GM21786 (cell line): ENCODE measurements around the gene UROC1.

Experiments
- ATAC-seq: cut with Tn5 transposase; IDR thresholded peaks from one replicate; pipeline ENCODE4 v1.9.1; 2021; ENCODE audit not compliant: unreplicated experiment

UROC1 gene

DNA sequence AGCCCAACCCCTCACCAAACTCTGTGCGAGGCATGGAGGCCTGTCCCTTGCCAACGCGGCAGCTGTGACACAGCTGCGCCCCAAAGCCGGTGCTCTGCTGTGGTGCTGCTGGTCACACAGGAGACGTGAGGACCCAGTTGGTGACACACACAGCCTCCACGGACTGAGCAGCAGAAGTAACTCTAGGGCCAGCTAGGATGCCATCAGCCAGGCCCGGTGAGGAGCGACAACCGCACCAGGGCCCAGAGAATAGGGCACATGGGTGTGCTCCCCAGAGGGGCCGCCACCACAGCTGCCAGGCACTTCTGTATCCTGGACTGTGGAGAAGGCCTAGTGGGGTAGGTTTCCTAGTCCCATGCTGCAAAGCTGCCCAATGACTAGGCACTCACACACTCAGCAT, 52.6 kb downstream of the UROC1 start:
- no peak for ATAC-seq

DNA sequence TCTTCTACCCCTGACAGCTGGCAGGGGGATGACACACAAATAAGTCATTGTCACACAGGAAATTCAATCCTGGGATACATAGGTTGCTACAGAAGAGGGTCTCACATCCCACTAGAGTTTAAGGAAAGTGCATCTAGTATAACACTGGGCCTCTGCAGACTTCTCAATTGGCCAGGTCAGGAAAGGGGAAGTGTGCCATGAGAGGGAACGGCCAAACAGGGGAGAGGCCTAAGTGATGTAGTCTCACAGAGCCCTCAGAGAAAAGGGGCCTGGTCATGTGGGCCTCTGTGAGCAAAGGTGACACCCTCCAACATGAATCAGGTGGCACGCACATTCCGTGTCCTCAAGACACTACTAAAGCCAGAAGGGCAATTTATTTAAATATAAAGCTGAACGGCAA, 53.1 kb downstream of the UROC1 start:
- no peak for ATAC-seq

DNA sequence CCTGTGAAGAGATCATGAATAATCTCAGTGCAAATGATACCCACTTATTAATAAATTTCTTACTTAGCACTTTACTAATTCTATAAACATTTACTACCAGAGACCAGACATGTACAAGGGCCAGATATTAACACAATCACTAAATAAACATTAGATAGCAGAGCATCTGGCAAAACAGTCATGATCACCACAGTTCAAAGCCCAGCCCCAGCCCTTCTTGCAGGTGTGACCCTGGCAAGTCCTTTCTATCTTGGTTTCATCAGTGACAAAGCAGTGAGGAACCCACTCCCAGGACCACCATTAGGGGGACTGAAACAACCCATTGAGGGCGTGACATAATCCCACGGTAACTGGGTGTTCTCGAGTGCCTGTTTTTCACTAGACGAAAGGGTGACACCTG, 53.5 kb downstream of the UROC1 start:
- ATAC-seq, result no peak

DNA sequence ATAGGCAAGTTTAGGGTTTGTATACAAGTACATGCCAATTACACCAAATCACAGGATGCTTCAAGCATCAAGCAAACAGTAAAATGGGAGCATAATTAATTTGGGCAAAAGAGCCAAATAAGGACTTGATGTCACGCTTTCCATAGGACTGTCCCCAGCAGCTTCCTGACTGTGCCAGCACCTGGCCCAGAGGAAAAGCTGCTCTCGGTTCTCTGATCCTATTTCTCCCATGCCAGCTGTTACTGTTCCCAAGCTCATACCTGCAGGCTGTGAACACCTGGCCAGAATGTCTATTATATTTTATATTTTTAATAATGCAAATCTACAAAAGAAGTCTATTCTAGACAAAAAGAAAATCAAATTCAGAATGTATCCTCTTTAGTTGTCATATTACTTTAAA, 54.1 kb downstream of the UROC1 start:
- no peak for ATAC-seq

DNA sequence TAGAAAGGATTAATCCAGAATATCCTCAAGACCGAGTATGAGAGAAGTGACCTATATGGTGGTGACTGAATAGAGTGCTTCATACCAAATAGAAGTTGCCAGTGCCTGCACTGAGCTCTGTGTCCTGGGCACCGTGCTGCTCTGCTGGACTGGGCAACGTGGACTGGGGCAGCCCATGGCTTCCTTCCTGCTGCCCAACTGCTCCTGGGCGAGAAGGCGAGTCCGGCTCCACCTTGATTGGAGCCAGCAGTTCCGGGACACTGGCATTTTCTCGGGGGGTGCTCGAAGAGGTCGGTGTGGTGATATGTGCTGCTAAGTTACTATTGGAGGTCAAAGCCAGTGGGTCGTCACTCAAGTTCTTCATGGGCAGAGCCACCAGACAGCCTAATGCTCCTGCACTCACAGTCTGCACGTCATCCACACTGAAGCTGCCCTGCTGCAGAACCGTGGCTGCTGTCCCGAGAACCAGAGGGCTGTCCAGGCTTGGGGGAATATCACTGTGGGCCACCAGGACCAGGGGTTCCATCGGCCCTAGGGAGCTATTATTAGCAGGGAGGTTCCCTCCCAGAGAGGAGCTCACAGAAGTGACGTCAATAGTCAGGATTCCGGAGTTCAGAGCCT, 56.0 kb downstream of the UROC1 start:
- no peak for ATAC-seq

DNA sequence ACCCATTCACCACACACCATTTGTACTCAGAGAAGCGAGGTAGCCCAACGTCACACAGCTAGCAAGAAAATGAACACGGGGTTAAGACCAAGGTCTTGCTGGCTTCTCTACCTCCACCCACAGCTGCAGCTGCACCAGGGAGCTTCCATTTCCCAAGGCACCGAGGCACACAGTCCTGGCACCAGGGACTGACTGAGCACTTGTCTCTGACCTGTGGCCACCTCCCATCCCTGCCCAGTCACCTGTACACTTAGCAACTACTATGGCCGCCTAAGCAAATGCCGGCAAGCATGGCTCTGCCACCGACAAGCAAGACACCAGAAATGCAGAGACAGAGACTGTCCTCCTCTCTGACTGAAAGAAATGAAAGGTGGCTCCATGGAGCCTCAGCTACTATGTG, 57.2 kb downstream of the UROC1 start:
- no peak for ATAC-seq

DNA sequence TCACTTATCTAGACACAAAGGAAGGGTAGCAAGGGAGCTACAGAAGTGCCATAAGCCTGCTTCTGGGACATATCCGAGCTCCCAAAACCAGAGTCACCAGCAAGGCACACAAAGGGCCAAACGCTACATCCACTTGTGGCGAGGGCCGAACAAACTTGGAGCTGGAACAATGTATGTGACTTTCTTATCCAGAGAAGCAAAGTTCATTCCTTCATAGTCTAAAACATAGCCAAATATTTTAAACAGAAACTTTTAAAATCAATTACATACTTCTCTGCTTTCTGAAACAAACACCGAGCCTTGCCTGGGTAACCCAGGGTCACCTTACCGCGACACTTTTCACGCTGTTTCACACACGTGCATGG, 57.8 kb downstream of the UROC1 start:
- ATAC-seq, result no peak

DNA sequence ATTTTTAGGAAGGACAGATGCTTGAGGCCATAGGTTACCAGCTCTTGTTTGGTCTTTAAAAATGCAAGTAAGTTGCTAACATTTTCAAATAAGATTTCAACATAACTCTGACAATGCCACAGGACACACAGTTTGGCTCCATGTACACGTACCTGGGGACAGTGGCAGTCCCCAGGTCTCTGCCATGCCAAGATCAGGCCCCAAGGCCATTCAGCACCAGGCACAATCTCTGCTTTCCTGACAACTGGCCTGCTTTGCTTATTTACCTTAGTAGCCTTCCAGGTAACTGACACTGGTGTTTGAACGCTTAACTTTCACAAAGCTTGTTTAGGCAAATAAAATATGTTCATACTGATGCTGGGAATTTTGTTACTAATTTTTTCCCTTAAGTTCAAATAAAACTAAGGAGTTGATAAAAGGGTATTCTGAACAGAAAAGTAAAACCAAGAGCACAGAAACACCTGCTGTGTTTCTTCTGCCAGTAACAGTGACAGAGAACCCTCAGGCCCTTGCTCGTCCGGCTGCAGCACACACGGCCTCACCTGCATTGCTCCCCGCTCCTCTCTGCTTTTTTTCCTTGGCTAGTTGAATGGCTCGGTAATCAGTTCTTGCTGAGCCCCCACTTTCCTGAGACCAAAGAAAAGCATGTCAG, 58.3 kb downstream of the UROC1 start:
- no peak for ATAC-seq

DNA sequence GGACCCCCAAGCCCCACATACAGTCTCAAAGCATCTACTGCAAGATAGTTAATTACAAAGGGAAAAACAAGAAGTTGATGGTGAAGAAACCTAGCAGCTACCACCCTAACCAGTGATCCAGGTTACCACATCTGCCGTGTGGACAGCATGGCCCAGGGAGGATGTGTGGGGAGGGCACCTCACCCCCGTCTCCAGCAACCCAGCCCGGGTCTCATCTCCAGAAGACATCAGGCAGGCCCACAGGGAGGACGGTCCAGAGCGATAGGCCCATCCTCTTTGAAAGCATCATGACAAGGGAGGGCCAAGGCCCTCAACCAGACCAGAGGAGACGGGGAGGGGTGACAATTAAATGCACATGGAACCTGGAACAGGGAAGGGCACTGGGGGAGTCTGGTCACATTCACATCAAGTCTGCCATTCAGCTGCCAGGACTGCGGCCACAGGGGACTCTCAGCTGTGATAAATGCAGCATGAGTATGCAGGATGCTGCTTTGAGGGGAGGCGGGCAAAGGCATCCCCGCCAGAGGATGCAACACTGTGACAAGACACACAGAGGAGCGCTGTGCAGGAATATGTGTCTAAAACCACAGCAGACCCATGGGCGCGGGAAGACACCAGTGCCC, 60.7 kb downstream of the UROC1 start:
- ATAC-seq, result no peak

DNA sequence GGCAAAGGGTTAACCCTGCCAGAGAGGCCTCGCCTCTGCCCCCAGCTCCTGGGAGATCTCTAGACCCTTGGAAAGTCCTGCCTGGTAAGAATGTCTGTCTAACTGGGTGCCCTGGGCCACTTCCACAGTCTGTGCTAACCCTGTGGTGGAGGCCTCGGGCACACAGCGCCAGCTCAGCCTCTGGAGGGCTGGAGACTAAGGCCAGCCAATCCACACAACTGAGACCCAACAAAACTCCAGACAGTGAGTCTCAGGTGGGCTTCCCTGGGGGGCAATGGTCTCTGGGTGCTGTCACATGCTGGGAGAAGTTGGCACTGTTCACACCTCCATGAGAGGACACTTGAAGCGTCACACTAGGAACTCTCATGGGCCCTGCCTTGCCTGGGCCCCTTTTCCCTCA, 61.4 kb downstream of the UROC1 start:
- no peak for ATAC-seq

DNA sequence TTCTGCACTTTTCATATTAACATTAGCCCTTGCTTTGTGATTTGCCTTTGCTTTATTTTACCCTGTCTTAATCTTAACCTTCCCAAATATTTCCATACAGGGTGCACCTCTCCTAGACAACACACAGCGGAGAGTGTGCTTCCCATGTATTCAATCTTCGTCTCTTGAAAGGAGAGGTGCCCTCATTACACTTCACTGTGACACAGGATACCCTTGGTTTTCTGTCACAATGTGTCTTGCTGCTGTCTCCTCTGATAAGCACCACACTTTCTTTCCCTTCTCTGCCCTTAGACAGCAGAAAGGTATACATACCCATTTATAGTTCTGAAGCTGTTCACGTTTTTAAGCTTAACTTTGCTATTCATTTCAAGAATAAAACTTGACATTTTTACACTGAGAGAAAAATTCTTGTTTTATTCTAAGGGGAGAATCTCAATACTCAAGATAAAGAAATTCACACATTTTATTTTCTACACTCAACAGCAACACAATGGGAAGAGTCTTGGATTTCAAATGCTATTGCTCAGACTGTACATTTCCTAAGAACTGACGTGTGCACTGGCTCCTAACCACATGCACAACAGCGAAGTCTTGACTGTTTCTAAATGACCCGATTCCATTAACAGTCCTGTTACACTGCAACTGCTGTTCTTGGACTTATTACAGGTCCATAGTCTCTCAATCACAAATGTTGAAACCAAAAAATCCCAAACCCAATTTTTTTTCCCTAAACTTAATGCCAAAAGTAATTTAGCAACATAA, 63.0 kb downstream of the UROC1 start:
- ATAC-seq, result no peak

DNA sequence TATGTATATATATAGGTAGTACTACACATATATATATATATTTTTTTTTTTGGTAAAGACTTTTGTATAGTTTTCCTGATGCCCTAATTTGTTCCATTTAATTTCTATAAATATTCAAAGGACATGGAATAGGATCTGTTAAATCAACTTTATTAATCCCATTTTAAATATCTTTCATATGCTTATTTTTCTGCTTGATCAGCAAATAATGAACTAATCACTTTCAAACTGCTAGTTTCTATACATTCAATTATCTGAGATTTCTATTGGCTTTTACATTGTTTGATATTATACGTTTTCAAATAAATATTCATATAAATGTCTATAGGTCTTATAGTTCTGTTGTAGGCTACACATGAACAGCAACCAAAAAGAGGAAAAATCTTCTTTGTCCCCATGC, 63.5 kb downstream of the UROC1 start:
- ATAC-seq, result no peak

DNA sequence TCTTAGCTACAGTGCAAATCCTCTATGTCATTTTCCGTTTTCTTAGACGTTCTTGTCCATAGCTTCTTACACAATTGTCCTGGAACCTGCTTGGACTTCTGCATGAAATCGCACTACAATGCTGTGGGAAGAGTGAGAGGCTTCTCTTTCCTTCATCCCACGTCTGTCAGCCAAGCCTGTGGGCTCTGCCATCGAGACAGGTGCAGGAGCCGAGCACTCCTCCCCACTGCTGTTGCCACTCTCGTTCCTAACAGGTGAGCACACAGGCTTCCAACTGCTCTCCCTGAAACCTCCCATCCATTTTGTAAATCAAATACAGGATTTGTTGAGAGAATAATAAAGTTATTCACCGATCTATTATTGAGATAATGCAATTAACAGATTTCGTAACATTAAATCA, 65.4 kb downstream of the UROC1 start:
- ATAC-seq, result no peak

DNA sequence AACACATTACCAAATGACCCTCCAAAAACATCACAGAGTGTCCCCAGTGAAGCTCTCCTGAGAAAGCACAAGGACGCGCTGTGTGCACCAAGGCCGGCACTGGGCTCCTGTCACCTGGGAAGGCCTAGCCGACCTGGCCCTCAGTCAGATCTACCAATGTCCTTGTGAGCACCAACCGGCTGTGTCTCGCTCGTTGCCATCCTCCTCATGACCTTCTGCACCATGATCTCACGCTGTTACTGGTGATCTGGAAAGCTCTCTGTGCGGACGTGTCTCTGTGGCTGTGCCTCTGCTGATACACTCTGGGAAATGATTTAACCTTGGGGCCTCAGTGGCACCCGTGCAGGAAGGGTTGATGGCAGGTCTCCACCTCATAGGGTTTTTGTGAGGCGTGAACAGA, 66.1 kb downstream of the UROC1 start:
- no peak for ATAC-seq

DNA sequence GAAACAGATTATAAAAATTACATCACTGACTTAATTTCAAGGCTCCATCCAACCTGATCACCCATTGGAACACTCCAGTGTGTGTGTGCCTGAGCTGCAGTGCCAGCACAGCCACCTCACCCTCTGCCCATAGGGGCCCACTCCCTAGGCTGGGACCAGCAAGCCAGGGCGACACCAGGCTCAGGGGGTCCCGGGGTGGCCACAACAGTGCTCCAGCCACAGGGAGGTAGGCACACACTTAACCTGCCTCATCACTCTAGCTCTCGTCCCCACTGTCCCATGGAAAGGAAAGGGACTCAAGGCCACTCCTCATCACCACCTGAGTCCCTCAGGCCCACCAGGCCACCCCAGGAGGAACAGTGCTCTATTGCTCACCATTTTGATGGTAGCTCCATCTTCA, 66.8 kb downstream of the UROC1 start:
- no peak for ATAC-seq

DNA sequence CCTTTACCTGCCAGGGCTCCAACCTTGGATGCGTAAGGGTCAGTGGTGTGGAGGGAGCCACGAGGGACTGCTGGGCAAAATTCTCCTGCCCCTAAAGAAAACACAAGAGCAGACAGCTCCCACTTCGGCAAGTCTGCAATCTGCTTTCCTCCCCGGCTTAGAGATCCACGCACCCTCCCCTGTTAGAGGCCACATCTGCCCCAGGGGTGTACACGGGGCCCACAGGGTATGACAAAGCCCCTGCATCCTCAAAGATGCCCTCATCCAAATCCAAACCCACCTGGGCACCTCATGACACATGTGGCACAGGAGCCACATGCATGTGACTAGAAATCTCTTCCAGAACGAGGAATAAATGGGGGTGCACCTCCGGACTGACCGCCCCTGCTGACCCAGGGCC, 67.4 kb downstream of the UROC1 start:
- no peak for ATAC-seq

DNA sequence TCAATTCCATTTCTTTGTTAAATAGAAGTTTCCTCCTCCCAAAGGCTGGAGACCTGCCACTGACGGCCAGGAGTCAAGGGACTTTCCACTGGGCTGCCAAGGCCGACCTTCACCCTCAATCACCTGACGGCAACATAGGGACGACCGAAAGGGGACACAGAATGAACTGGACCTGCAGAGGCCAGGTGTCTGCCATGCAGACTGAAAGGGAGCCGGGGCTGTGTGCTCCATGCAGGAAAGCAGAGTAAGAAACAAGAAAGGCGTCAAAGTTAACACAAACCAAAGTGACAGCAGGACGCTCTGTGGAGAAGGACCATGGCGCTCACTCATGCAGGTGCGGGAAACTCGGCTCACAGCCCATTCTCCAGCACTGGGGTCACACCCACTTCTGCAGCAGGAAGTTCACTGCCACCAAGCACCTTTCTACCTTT, 67.9 kb downstream of the UROC1 start:
- ATAC-seq, result no peak

DNA sequence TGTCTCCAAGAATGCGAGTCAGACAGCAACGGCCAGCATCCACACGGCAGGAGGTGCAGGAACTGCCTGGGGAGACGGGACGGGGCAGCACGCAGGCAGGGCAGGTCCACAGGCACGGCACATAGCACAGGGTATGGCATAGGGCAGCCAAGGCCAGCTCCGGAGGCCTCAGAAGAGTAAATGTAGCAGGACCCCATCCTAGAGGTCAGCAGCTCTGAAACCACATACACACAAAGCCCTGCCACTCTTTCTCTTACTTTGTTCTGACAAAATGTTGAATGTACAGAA, 68.7 kb downstream of the UROC1 start:
- no peak for ATAC-seq

DNA sequence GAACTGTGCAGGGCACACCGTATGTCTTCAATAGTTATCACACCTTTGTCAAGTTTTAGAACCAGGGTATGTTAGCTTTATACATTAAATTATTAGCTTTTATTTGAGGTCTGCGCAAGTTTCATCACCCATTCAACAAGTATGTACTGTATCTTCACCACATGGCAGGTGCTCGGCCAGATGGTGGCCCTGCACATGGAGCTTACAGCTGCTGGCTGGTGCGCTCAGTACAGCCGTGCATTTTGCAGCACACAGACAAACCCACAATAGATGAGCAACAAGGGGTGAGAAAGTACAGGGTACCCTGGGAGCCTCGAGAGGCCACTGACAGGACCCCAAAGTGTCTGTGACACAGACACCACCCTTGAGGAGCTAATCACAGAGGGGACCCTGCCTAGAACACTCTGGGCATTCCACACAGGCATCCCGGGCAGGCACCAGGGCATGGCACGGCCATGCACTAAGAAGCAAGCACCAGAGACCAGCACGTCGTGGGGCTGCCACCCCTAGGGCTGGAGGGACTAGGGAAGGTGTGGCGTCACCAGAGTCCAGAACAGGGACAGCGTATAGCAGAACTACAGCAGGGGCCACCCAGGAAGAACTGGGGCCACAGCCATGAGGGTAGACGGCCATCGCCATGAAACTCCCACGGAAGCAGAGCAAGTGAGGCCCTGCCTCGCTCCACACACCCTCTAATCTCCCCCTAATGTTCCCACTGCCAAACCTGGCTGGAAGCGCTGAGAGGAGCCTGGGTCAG, 69.3 kb downstream of the UROC1 start:
- ATAC-seq, result no peak

DNA sequence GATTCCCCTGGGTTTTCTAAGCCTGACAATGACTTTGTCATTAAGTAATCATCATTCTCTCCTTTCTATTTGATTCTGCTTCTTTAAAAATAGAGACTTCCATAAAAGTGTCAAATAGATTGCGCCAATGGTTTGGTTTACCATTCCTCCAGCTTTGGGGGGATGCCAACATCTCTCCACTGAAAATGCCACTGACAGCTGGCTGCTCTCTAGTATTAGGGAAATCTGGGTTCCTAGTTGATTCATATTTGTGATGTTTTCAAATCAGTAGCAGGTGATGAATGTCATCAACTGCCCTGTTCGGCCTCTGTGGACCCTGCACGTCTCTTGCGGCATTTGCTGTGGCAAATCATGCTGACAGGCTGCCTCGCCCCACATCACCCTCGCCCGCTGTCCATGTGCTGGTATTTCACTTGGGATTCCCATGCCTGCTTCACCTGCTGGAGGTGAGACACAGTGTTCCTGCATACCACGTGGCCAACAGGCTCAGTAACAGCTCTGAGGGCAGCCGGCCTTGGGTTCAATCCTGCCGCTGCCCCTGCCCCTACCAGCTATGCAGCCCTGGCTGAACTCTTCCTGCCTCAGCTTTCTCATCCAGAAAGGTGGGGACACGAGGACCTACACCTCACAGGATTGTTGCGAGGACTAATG, 70.0 kb downstream of the UROC1 start:
- ATAC-seq, result no peak

DNA sequence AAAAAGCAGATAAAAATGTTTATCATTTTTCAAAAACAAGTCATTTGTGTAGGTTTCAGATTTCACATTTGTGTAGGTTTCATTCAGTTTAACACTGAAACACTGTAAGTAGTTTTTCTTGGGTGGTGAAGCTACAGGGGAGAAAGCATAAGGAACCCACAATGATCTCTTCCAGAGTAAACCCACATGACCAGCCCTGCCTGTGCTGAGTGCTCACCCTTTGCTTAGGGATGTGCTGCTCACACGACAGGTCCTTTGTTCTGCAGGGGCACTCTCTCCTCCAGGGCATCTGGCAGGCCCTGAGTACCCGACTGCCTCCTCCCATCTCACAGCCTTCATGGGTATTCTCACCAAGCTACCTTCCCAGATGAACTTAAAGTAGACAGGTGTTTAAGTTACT, 70.8 kb downstream of the UROC1 start:
- ATAC-seq, result no peak
